MCF 10A (cell line): ENCODE results near the gene NAXE. TPM values are rescaled to one million over a fixed set of nuclear protein-coding genes. Genes with fewer than 3 reads are reported as not detected.

Source experiments
- BruUV-seq: library from RNA; stranded (reverse); fragments of 400-500 nt; replicated peaks from 2 replicates; lab custom pipeline; 2021; lab: Mats Ljungman, UMichigan
- CTCF ChIA-PET: fragments of 300-600 bp; sonication (Branson Sonifier 250); formaldehyde crosslinking; extraction: SDS; loops from one replicate; lab custom pipeline; 2021; ENCODE audit warnings: antibody characterized with exemption, inconsistent platforms; lab: Yijun Ruan, JAX
- POLR2A ChIA-PET: fragments of 300-600, 350-650 bp; sonication (Branson Sonifier 250); formaldehyde crosslinking; extraction: SDS; loops from one replicate; lab custom pipeline; 2020; ENCODE audit warnings: antibody characterized with exemption, inconsistent platforms; lab: Yijun Ruan, JAX
- DNase-seq: peaks from one replicate; pipeline ENCODE4 v3.0.0-alpha.2; 2018; ENCODE audit not compliant: unreplicated experiment
- H3K27ac Mint-ChIP-seq: one replicate; pipeline ENCODE4 v1.8.0; 2022; ENCODE audit warnings: mild to moderate bottlenecking, low read depth, mixed read lengths; ENCODE audit not compliant: unreplicated experiment
- H3K27me3 Mint-ChIP-seq: one replicate; pipeline ENCODE4 v1.8.0; 2022; ENCODE audit warnings: mixed read lengths; ENCODE audit not compliant: insufficient read depth, unreplicated experiment
- H3K36me3 Mint-ChIP-seq: one replicate; pipeline ENCODE4 v1.8.0; 2022; ENCODE audit warnings: mild to moderate bottlenecking, moderate library complexity, mixed read lengths; ENCODE audit not compliant: insufficient read depth, unreplicated experiment
- H3K4me1 Mint-ChIP-seq: one replicate; pipeline ENCODE4 v1.8.0; 2022; ENCODE audit warnings: mixed read lengths; ENCODE audit not compliant: insufficient read depth, unreplicated experiment
- H3K4me3 Mint-ChIP-seq: one replicate; pipeline ENCODE4 v1.8.0; 2022; ENCODE audit warnings: mild to moderate bottlenecking, moderate library complexity, mixed read lengths; ENCODE audit not compliant: unreplicated experiment
- H3K9me3 Mint-ChIP-seq: one replicate; pipeline ENCODE4 v1.8.0; 2022; ENCODE audit warnings: mixed read lengths; ENCODE audit not compliant: unreplicated experiment
- CTCF ChIP-seq: fragments of 200-600 bp; IDR thresholded peaks from one replicate; pipeline ENCODE4 v1.8.0; 2022; ENCODE audit warnings: antibody characterized with exemption, mild to moderate bottlenecking; ENCODE audit not compliant: unreplicated experiment
- intact Hi-C: fragments of 100-400 bp; cut with micrococcal nuclease; formaldehyde crosslinking; loops from 2 replicates; pipeline ENCODE4 v1.14.1; 2022
- total RNA-seq: library from RNA; stranded (reverse); gene quantifications from 2 replicates; pipeline ENCODE4 v1.2.3, GENCODE V29; 2022

NAXE gene
- total RNA-seq, 1 experiment from 2014 or later, result 155 TPM

GRCh38 chr1:156638189-156638985 is 46.8 kb downstream of the NAXE start:
- peaks cover 69% of the 10 kb centered on the region for H3K27me3 Mint-ChIP-seq
- H3K36me3 Mint-ChIP-seq, result peaks cover 10% of the 10 kb centered on the region
- H3K4me1 Mint-ChIP-seq, result peaks cover 15% of the 10 kb centered on the region
- no peak for DNase-seq
- ChIA-PET POLR2A (interaction anchor here (0.7 to 2.1 kb wide), 2 partner anchors 10 to 13 kb away, joined by 3 to 5 read pairs; no protein-coding TSS in a partner anchor), CTCF (interaction anchor here (0.7 to 2.0 kb wide), 6 partner anchors 10 to 288 kb away, joined by 3 to 13 read pairs (median 5); no protein-coding TSS in a partner anchor)
- no peaks in the 10 kb centered on the region for H3K9me3 Mint-ChIP-seq
- intact Hi-C loops, result no loop called here
- TF ChIP-seq CTCF, result no peak
- no peak overlapping the region for H3K27ac Mint-ChIP-seq
- no TSS peak for BruUV-seq
- H3K4me3 Mint-ChIP-seq, result no peak overlapping the region

GRCh38 chr1:156639601-156640101 is 48.1 kb downstream of the NAXE start:
- Mint-ChIP-seq H3K27ac (no peak overlapping the region), H3K36me3 (peaks cover 13% of the 10 kb centered on the region), H3K9me3 (no peaks in the 10 kb centered on the region), H3K4me1 (peaks cover 15% of the 10 kb centered on the region), H3K27me3 (peaks cover 58% of the 10 kb centered on the region), H3K4me3 (no peak overlapping the region)
- ChIA-PET POLR2A (interaction anchor here (2.1 kb wide), 1 partner anchor 9 kb away, joined by 5 read pairs; no protein-coding TSS in a partner anchor), CTCF (interaction anchor here (1.4 to 2.4 kb wide), 4 partner anchors 9 to 22 kb away, joined by 4 to 9 read pairs (median 6); no protein-coding TSS in a partner anchor)
- no peak for TF ChIP-seq CTCF
- intact Hi-C loops, result no loop called here
- peak; percentile 68 for DNase-seq
- BruUV-seq, result no TSS peak

- peaks cover 13% of the 10 kb centered on the region for H3K36me3 Mint-ChIP-seq
- no peak for TF ChIP-seq CTCF
- peaks cover 15% of the 10 kb centered on the region for H3K4me1 Mint-ChIP-seq
- no peak for DNase-seq
- intact Hi-C loops, result no loop called here
- no peak overlapping the region for H3K4me3 Mint-ChIP-seq
- ChIA-PET POLR2A (no interaction called here), CTCF (interaction anchor here (0.6 to 6.5 kb wide), 6 partner anchors 13 to 665 kb away, joined by 4 to 56 read pairs (median 6); no protein-coding TSS in a partner anchor)
- no peak overlapping the region for H3K27ac Mint-ChIP-seq
- BruUV-seq, result no TSS peak
- H3K9me3 Mint-ChIP-seq, result no peaks in the 10 kb centered on the region
- H3K27me3 Mint-ChIP-seq, result peaks cover 43% of the 10 kb centered on the region
Observed at GRCh38 chr1:156640842-156641706, 49.5 kb downstream of the NAXE start.
